ENCODE results near the gene BABAM1.

The BABAM1 gene

DNA sequence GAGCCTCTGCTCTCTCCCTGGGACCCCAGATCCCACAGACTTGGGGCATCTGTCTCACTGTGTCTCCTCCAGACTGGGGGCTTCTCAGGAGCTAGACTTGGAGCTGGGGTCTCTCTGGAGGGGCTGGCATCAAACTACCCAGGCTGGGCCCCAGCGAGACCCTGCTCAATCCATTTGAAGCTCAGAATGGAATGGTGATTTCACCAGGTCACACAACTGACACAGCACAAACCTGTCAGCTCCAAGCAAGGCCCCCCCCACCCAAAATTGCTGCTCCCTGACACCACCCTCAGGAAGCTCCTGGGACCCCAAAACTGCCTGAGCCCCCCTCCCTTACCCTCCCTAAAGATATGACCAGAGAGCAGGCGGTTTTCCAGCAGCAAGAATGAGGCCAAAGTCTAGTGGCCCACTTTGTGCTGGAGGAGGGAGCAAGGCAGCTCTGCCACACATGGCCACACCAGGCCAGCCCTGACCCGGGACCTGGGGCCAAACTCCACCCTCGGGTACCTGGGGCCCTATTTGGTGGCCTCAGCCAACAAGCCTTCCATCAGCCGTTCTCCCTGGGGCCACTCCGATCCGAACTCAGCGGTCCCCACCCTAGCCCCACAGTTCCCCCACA, 23.9 kb upstream of the BABAM1 start:
- no peak for DNase-seq (ENCODE audit: low read depth)

- DNase-seq (ENCODE audit: low read depth) = no peak
Measured at GRCh38 chr19:17243830-17244617, 23.2 kb upstream of the BABAM1 start.

DNA sequence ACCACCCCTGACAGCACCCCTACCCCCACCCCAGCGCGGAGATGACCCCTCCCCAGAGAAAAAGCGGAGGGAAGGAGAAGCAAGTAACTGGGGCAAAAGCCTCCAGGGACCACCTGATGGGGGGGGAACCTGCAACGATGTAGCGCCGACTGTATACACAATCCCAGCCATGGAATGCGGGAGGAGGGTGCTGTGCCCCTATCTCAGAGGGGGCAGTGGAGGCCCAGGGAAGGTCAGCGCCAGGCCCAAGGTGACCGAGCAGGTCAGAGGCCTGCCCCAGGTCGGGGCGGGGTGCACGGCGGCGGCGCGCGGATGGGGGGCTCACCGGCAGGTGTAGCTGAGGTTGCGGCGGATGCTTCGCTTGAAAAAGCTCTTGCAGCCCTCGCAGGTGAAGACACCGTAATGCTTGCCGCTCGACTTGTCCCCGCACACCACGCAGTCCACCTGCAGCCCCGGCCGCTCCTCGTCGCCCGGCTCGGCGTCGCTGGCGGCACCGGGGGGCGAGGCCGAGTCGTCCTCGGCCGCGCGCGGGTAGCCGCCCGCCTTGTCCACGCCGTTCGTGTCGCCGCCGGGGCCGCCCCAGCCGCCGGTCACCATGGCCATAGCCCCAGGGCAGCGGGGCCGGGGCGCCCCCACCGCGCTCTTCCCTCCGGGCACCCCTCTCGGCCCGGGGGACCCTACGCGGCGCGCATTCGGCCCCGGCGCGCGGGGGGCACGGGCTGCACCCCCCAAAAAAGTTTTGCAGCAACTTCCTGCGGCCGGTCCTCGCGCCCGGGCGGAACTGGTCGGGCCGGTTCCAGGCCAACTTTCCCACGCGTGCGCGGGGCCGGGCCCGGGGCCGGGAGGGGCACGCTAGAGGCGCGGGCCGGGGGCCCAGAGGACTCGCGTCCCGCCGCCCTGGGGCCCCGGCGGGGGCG, 22.4 kb upstream of the BABAM1 start:
- DNase-seq (ENCODE audit: low read depth) = no peak

DNA sequence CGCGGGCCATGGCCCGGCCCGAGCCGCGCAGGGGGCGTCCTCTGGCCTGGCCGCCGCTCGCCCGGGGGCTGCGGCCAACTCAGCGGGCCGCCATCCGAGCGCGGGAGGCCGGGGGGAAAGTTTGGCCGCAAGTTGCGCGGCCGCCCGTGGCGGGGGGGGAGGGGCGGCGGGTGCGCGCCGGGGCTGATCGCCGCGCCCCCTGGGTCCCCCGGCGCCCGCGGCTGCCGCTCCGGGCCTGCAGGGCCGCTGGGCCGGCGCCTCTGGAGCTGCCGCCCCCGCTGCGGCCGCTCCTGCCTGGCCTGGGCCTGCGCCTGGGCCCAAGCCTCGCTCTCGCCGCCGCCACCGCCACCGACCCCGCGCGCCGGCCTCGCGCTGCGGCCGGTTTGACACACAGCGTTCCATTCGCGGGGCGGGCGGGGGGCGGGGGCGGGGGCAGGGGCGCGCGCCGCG, 21.7 kb upstream of the BABAM1 start, which contains the start of gene NR2F6:
TSS of gene NR2F6 (minus strand) at position 385 of the 450 bp plus-strand sequence. CDS start 699 bp downstream, outside the sequence.
- no peak for DNase-seq (ENCODE audit: low read depth)

- no peak for DNase-seq (ENCODE audit: low read depth)
Measured at GRCh38 chr19:17246681-17247425, 20.4 kb upstream of the BABAM1 start.

DNA sequence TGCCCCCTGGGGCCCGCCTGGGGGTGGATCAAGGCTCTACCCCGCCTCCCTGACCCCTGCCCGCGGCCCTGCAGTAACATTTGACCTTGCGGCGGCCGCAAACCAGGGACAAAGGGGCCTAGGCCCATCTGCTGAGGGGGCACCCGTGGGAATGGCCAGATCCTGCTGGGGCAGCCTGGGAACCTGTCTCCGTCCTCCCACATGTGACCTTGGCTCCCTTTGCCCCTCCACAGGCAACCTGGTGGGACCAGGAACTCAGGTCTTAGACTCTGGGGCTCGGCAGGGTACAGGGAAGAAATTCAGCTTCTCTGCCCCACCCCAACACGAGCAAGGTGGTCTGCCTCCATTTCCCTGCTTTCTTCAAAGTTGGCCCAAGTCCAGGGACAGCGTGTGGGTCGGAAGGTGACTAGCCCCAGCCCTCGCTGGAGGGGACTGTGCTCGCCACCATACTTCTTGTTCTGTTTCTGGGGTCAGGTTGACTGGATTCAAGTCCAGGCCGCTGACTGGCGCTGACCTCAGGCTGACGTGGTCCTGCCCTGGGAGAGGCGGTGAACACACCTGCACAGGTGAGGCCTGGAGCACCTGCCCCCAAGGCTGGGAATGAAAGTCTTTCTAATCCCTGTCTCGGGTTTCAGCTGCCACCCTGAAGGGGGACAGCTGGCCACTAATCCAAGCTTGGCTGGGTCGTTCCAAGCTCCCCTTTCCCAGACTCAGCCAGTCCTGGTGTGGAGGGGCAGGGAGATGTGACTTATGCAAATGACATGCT, 19.0 kb upstream of the BABAM1 start:
- no peak for DNase-seq (ENCODE audit: low read depth)

DNA sequence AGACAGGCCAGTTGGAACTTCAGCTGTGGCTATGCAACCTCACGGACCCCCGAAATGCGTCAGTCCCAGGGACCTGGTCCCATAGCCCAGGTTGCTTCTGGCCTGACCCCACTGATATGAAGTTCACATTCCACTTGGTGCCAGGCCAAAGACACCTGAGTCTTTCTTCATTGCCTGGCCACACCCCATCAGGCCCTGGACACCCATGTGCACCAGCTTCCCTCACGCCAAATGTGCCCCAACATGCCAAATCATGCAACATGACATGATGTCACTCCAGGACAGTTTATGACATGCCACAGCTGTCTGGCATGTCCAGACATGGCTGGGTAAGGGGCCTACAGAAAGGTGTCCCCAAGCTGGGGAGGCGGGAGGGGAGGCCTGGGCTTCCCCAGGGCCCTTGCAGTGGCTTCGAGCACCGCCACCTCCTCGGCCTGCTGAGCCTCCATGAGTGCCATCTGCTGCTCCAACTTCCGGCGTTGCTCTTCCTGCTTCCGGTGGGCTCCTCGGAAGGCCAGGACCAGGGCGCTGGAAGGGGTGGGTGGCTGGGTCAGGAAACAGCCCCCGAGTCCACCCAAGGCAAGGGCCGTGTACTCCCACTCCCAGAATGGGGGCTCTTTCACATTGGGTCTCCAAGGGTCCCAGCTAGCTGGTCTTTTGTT, 17.2 kb upstream of the BABAM1 start:
- DNase-seq (ENCODE audit: low read depth) = no peak

GRCh38 chr19:17254636-17255035, 12.6 kb upstream of the BABAM1 start:
- DNase-seq (ENCODE audit: low read depth) = no peak

GRCh38 chr19:17255150-17255621, 12.1 kb upstream of the BABAM1 start:
- no peak for DNase-seq (ENCODE audit: low read depth)

DNA sequence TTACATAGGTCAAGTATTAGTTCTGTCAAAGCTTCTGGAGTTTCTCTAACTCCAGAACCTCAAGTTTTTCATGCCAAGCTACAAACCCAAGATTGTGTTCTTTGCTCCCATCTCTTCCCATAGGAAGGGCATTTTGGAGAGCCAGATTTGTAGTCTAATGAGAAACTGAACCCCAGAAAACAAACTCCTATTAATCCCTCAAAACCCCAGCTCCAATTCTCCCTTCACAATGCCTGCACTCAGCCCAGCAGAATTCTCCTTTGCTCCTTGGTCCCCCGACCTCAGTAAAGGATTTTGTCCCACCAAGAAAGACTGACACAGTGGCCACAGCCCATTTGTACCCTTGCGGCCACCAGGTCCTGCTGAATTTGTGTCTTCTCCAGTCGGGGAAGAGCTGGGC, 11.1 kb upstream of the BABAM1 start:
- DNase-seq (ENCODE audit: low read depth) = no peak

- no peak for DNase-seq (ENCODE audit: low read depth)
Measured at GRCh38 chr19:17259118-17259780, 8.0 kb upstream of the BABAM1 start.

- no peak for DNase-seq (ENCODE audit: low read depth)
Measured at GRCh38 chr19:17259934-17260333, 7.3 kb upstream of the BABAM1 start.

DNA sequence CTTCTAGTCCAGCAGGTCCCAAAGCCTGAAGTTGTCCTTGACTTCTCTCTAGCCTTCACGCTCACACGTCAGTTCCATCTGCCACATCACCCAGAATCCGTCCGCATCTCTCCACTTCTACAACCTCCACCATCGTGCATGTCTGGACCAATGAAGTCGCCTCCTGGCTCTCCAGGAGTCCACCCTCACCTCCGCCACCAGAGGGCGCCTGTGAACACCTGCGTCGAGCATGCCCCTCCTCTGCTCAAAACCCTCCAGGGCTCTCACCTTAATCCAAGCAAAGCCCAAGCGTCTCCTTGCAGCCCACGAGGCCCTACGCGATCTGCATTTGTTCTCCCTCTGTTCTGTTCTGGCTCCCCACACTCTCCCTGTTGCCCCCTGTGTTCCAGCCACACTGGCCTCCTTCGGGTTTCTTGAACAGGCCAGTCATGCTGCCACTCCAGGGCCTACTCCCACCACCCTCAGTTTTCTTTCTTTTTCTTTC, 6.4 kb upstream of the BABAM1 start:
- peak; percentile 84 for DNase-seq (ENCODE audit: low read depth)

GRCh38 chr19:17262557-17262956, 4.7 kb upstream of the BABAM1 start:
- DNase-seq (ENCODE audit: low read depth) = no peak

GRCh38 chr19:17263712-17264640, 3.3 kb upstream of the BABAM1 start:
- DNase-seq (ENCODE audit: low read depth) = no peak

GRCh38 chr19:17264641-17264979, 2.6 kb upstream of the BABAM1 start, which contains the start of gene USHBP1:
USHBP1 (minus strand) TSS chr19:17264745; CDS start chr19:17264299, 446 bp downstream.
- DNase-seq (ENCODE audit: low read depth) = no peak

GRCh38 chr19:17266026-17266425, 1.2 kb upstream of the BABAM1 start:
- DNase-seq (ENCODE audit: low read depth) = no peak

- no peak for DNase-seq (ENCODE audit: low read depth)
Measured at GRCh38 chr19:17266589-17266974, 661 bp upstream of the BABAM1 start.
